ENCODE measurements around the gene EMC1. TPM values are rescaled to one million over a fixed set of nuclear protein-coding genes. Genes with fewer than 3 reads are reported as not detected.

The EMC1 gene
- total and polyA plus RNA-seq, 2 donors (not counting 1 experiment from before 2014, with no cell fraction given) = 33.3 to 78.1 TPM

GRCh38 chr1:19262047-19262446 is 10.7 kb upstream of the EMC1 start:
- no peak overlapping the region for H3K27ac ChIP-seq (ENCODE audit: insufficient read depth, low read length)
- no peaks in the 10 kb centered on the region for H3K79me2 ChIP-seq (ENCODE audit: control insufficient read depth, insufficient read depth, low read length)
- H3K9me3 ChIP-seq (ENCODE audit: control insufficient read depth, insufficient read depth, low read depth, low read length) = no peaks in the 10 kb centered on the region
- TF ChIP-seq CTCF (conservative IDR thresholded peaks at IDR 0.05 in 1 of 2, IDR thresholded peaks at IDR 0.05 in 1 of 2; ENCODE audit: low read depth in 1 of 2, low read length in 2 of 2) (no peak), EZH2 (IDR thresholded peaks at IDR 0.05; ENCODE audit: low read length, missing control alignments) (no peak)
- no peaks in the 10 kb centered on the region for H4K20me1 ChIP-seq (ENCODE audit: control insufficient read depth, extremely low read depth, insufficient read depth, low read length)
- no peak overlapping the region for H2AFZ ChIP-seq (ENCODE audit: low read length)
- peaks cover 13% of the 10 kb centered on the region for H3K36me3 ChIP-seq (ENCODE audit: control insufficient read depth, insufficient read depth, low read length)
- no peak overlapping the region for H3K4me3 ChIP-seq (replicated peaks in 1 of 4; ENCODE audit: control extremely low read depth in 1 of 4, insufficient read depth in 1 of 4, low read depth in 3 of 4, low read length in 4 of 4)
- H3K9ac ChIP-seq (ENCODE audit: insufficient read depth, low read length) = no peak overlapping the region
- H3K4me2 ChIP-seq (ENCODE audit: extremely low read depth, insufficient read depth, low read length) = no peak overlapping the region
- peaks cover 6% of the 10 kb centered on the region for H3K4me1 ChIP-seq (ENCODE audit: control insufficient read depth, extremely low read depth, insufficient read depth, low read length)
- no peak for DNase-seq (ENCODE audit: low read depth in 2 of 2)
- no peaks in the 10 kb centered on the region for H3K27me3 ChIP-seq (ENCODE audit: control insufficient read depth, insufficient read depth, low read length)

GRCh38 chr1:19260211-19261138 is 9.2 kb upstream of the EMC1 start:
- peak; percentile 69 to 89 for DNase-seq (ENCODE audit: low read depth in 2 of 2)
- Histone ChIP-seq H3K4me3 (replicated peaks in 1 of 4; ENCODE audit: control extremely low read depth in 1 of 4, insufficient read depth in 1 of 4, low read depth in 3 of 4, low read length in 4 of 4) (no peak overlapping the region), H3K4me1 (ENCODE audit: control insufficient read depth, extremely low read depth, insufficient read depth, low read length) (peaks cover 6% of the 10 kb centered on the region), H3K9ac (ENCODE audit: insufficient read depth, low read length) (no peak overlapping the region), H3K36me3 (ENCODE audit: control insufficient read depth, insufficient read depth, low read length) (peaks cover 15% of the 10 kb centered on the region), H3K27ac (ENCODE audit: insufficient read depth, low read length) (peak overlapping the region; percentile 50), H3K27me3 (ENCODE audit: control insufficient read depth, insufficient read depth, low read length) (no peaks in the 10 kb centered on the region), H4K20me1 (ENCODE audit: control insufficient read depth, extremely low read depth, insufficient read depth, low read length) (no peaks in the 10 kb centered on the region), H2AFZ (ENCODE audit: low read length) (no peak overlapping the region), H3K9me3 (ENCODE audit: control insufficient read depth, insufficient read depth, low read depth, low read length) (no peaks in the 10 kb centered on the region), H3K4me2 (ENCODE audit: extremely low read depth, insufficient read depth, low read length) (peak overlapping the region; percentile 21), H3K79me2 (ENCODE audit: control insufficient read depth, insufficient read depth, low read length) (peaks cover 2% of the 10 kb centered on the region)
- TF ChIP-seq EZH2 (IDR thresholded peaks at IDR 0.05; ENCODE audit: low read length, missing control alignments) (no peak), CTCF (conservative IDR thresholded peaks at IDR 0.05 in 1 of 2, IDR thresholded peaks at IDR 0.05 in 1 of 2; ENCODE audit: low read depth in 1 of 2, low read length in 2 of 2) (no peak)

GRCh38 chr1:19258353-19258752 is 7.0 kb upstream of the EMC1 start:
- Histone ChIP-seq H2AFZ (ENCODE audit: low read length) (no peak overlapping the region), H3K4me2 (ENCODE audit: extremely low read depth, insufficient read depth, low read length) (no peak overlapping the region), H3K4me1 (ENCODE audit: control insufficient read depth, extremely low read depth, insufficient read depth, low read length) (peaks cover 8% of the 10 kb centered on the region), H3K36me3 (ENCODE audit: control insufficient read depth, insufficient read depth, low read length) (peaks cover 15% of the 10 kb centered on the region), H3K4me3 (replicated peaks in 1 of 4; ENCODE audit: control extremely low read depth in 1 of 4, insufficient read depth in 1 of 4, low read depth in 3 of 4, low read length in 4 of 4) (no peak overlapping the region), H3K79me2 (ENCODE audit: control insufficient read depth, insufficient read depth, low read length) (peaks cover 22% of the 10 kb centered on the region), H3K9ac (ENCODE audit: insufficient read depth, low read length) (no peak overlapping the region), H3K27ac (ENCODE audit: insufficient read depth, low read length) (no peak overlapping the region), H4K20me1 (ENCODE audit: control insufficient read depth, extremely low read depth, insufficient read depth, low read length) (no peaks in the 10 kb centered on the region), H3K27me3 (ENCODE audit: control insufficient read depth, insufficient read depth, low read length) (no peaks in the 10 kb centered on the region), H3K9me3 (ENCODE audit: control insufficient read depth, insufficient read depth, low read depth, low read length) (no peaks in the 10 kb centered on the region)
- no peak for DNase-seq (ENCODE audit: low read depth in 2 of 2)
- TF ChIP-seq CTCF (conservative IDR thresholded peaks at IDR 0.05 in 1 of 2, IDR thresholded peaks at IDR 0.05 in 1 of 2; ENCODE audit: low read depth in 1 of 2, low read length in 2 of 2) (no peak), EZH2 (IDR thresholded peaks at IDR 0.05; ENCODE audit: low read length, missing control alignments) (no peak)
